ENCODE measurements around the gene DPYSL5.
A peak's percentile ranks its signal among the peaks of the same experiment; 100 is the strongest.

Gene DPYSL5

GRCh38 chr2:26969077-26969844 is 121.3 kb downstream of the DPYSL5 start:
- DNase-seq = no peak

DNA sequence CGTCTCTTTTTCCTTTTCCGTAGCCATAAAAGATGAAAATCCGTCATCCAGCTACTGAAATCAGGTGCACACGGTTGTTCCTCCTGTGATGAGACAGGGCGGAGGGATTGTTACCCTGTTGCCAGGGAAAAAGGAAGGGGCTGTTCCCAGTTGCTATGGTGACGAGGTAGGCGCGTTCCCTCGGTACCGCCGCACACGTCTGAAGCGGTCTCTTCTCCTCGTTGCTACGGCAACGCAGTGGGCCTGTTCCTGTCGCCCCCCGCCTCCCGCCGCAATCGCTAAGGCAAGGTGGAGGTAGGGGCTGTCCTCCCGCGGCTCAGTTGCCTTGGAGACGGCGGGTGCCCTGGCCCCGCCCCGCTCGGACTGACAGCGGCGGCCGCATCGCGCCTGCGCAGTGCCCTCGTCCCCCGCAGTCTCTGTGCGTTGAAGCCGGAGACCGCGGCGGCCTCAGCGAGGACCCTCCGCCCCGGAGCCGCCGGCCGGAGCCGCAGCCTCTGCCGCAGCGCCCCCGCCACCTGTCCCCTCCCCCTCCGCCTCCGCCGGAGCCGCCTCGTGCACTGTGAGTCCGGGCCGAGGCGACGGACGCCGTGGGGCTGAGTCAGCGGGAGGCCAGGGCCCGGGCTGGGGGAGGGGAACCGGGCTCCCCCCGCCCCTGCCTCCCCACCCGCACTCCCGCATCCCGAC is 122.5 kb downstream of the DPYSL5 start, which contains the start of gene MAPRE3:
Gene MAPRE3, plus strand, starts transcription at position 394 of the 684 bp plus-strand sequence. CDS start 51,582 bp downstream, outside the sequence.
- DNase-seq = peak in 1 of 2 donors; percentile 52

GRCh38 chr2:26970928-26971627 is 123.1 kb downstream of the DPYSL5 start:
- DNase-seq = peak in 1 of 2 donors; percentile 21

DNA sequence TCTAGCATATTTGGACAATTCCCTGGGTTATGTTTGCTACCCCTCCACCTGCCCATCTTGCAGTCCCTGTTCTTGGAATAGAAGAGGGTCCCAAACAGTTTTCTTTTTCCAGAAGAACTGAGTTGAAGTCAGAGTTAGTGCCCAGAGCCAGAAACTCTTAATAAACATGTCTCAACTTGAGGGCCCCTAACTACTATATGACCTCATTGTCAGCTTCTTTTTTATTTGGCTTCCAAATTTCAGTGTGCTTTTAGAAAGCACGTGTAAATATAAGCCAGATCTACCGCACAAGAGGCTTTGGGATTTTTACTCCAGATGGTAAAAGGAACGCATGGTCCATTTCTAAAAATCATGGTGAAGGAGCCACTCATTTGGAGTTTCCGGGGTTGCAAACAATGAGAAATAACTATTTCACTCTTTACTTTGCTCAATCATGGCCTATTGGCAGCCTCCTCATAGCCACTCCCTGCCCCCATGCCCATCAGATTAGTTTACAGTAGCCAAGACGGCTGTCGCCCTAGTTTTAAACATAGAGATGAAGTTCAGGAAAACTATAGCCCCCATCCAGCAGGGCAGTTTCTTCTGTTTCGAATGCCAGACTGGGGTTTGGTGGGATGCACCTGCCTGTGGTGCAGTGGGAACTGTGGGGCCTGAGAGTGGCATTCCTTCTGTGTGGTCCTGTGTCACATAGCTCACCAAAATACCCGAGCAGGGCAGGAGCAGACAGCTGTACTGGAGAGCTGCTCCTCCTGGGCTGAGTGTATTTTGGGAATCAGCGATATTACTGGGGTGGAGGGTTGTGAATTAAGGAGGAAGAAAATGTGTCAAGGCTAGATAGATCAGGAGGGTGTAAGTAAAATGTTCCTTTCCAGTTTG is 124.2 kb downstream of the DPYSL5 start:
- DNase-seq = no peak

GRCh38 chr2:26974352-26974751 is 126.4 kb downstream of the DPYSL5 start:
- no peak for DNase-seq

GRCh38 chr2:26975102-26975501 is 127.2 kb downstream of the DPYSL5 start:
- DNase-seq = no peak

GRCh38 chr2:26975656-26976055 is 127.7 kb downstream of the DPYSL5 start:
- DNase-seq = no peak

DNA sequence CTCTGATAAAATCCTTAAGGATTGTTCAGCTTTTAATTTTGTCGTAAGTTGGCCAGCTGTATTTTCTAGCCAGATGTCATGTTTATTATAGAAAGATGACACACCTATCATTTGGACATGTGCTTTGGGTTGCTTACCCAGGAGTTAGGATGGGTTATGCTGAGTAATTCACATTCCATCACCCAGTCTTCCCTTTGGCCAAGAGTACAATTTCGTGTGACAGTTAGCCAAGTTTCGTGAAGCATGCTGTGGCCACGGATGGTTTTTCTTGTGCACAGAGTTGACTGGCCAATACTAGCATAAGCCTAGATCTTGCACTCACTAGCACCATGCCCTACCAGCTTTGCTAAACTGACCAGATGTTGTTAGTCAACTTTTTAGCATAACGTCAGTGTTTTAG is 128.3 kb downstream of the DPYSL5 start:
- no peak for DNase-seq

GRCh38 chr2:26977012-26977411 is 129.1 kb downstream of the DPYSL5 start:
- no peak for DNase-seq

GRCh38 chr2:26978061-26978596 is 130.2 kb downstream of the DPYSL5 start:
- DNase-seq = no peak

DNA sequence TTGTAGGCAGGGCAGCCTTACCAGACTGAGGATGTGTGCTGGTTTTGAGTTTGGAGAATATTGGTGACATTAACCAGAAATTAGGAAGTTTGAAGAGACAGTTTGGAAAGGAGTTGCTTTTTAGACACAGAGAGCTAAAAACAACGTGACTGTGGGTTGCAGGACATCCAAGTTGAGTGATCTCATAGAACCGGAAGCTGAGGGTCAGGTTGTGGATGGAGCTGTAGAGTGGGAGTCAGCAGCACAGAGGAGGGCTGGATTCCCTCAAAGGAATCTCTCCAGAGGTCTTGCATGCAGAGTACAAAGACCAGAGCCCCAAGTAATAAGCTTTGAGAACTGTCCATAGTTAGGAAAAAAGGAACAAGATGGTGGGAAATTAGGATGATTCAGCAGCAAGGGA is 131.8 kb downstream of the DPYSL5 start:
- no peak for DNase-seq

GRCh38 chr2:26980971-26981370 is 133.0 kb downstream of the DPYSL5 start:
- DNase-seq = no peak

DNA sequence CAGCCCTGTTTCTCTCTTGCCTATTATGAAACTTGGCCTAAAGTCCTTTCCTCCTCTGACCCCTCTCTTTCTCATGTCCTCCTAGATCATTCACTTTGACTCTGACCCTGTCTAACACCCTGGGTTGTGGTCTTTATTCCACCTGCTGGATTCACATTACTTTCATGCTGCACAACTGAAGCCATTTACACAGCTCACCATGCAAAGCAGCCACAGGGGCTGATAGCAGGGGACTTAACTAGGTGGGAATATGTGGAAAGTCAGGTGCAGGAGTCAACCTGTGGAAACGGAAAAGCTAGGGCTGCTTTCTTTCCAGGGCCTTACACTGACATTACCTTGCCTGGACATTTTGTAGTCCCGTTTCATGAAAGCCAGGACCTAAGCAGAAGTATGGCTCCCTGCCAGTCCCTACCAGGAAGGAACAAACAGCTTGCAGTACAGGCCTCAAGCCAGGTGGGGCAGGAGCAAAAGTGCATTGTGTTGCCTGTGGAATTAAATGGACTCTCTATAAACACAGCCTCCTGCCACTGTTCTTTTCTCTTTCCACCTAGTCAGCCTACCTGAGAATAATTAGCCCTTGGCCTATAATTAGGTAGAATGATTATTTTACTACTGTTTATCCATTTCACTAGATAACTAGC is 134.3 kb downstream of the DPYSL5 start:
- peak in 1 of 2 donors; percentile 34 for DNase-seq

DNA sequence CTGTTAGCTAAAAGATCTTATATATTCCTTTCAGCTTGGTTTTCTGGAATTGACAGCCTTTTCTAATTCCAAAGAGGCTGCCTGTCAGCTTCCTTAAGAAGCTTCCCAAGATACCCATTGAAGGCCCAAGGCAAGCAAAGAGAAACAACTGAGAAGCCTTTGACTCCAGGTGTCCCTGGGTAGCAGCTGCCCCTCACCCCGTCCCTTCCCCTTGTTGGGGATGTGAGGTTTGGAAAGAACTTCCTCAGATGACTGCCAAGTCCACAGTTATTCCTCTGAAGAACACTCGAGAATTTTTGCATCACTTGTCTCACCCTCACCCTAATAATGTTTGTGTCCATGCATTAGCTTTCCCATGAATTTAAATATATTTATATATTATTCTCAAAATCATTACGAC is 135.8 kb downstream of the DPYSL5 start:
- DNase-seq = no peak

DNA sequence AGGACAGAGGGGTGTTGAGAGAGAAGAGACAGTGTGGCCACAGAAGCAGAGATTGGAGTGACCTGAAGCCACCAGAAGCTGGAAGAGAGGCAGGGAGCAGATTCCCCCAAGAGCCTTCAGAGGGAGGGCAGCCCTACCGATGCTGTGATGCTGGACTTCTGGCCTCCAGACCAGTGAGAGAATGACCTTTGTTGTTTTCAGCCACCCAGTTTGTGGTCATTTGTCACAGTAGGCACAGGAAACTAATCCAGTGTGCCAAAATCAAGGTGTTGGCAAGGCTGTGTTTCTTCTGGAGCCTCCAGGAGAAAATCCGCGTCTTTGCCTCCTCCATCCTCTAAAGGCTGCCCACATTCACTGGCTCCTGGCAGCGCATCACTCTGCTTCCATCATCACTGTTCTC is 137.9 kb downstream of the DPYSL5 start:
- no peak for DNase-seq

- DNase-seq = no peak
These were observed 138.6 kb downstream of the DPYSL5 start for GRCh38 chr2:26986576-26986975.

DNA sequence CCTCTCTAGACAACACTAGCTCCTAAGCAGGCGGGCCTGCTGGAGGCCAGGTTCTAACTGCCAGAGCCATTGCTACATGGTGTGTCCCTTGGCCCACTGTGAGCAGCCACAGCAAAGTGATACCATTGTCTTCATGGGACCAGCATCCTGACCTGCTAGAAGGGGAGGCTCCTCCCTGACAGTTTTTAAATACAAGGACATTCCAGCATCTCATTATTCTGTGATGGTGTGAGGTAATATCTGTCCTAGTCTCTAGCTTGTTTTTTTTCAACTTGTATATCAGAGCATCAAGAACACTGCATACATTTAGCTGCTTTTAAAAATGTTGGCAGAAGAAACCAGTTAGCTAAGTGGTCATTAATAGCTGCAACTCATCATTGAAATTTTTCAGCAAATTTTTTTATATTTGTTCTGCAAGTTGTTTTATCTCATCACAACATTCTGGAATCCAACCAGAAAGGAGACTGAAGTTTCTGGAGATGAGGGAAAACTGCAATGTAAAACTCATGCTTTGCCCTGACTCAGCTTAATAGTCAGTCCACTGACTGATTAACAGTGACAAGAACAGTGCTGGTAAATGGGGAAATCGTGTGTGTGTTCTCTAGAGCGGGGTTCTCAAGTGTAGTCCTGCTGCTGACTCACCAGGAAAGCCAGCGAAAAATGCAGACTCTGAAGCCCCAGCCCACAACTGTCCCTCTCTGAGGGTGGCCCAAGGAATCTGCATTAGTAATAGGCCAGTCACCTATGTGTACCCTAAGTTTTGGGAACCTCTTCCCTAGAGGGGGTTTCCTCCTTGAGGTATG is 140.3 kb downstream of the DPYSL5 start:
- DNase-seq = no peak

DNA sequence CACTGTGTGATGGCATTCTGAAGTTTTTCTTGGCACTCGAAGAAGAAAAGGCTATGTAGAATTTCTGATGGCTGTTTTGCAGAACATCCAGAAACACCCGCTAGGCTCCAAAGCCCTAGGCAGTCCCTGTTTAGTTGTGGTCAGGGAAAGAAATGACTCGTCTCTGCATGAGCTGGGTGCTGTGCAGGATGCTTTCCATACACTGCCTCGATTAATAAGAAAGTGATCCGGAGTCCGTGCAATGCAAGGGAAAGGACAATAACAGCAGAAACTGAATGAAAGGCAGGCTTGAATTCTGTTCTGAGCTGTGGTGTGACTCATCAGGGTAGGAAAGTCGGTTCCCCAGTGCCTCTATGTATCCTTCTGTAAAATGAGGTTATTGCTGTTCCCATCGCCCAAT is 141.2 kb downstream of the DPYSL5 start:
- DNase-seq = no peak

DNA sequence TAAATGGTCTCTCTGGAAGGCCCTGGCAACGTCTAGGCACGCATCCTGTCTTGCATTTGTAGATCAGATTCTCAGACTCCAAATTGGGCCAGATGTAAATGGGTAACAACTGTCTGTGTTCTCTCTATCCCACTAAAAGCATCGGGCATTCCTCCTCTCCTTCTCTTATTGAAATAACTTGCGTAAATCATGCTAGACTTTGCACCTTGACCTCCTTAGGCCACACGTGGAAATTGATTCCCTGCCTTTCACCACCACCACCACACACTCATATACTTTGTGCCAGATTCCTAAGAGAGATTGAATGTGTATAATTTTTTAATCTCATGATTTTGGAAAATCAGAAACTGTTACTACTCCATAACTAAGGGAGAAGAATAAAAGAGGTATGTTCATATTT is 143.8 kb downstream of the DPYSL5 start:
- no peak for DNase-seq

- DNase-seq = no peak
These were observed 145.8 kb downstream of the DPYSL5 start for GRCh38 chr2:26993768-26994167.

- DNase-seq = no peak
These were observed 147.1 kb downstream of the DPYSL5 start for GRCh38 chr2:26994983-26995382.

Data from bone marrow (tissue), 2 donors.